Endothelial cell of umbilical vein (primary cell): ENCODE results near the gene SGPL1. TPM values are rescaled to one million over a fixed set of nuclear protein-coding genes. Genes with fewer than 3 reads are reported as not detected.

Experiments
- BruUV-seq: library from RNA; stranded (reverse); fragments of 400-500 nt; replicated peaks from 2 replicates; lab custom pipeline; 2021; lab: Mats Ljungman, UMichigan
- CTCF ChIA-PET: fragments of 300-600, 350-600 bp; sonication (Branson Sonifier 250); formaldehyde crosslinking; loops from one replicate; lab custom pipeline; 2021; ENCODE audit warnings: antibody characterized with exemption, inconsistent platforms; lab: Charles Lee
- POLR2A ChIA-PET: fragments of 300-600, 350-600 bp; sonication (Branson Sonifier 250); formaldehyde crosslinking; loops from one replicate; lab custom pipeline; 2021; ENCODE audit warnings: antibody characterized with exemption, inconsistent platforms; lab: Charles Lee
- DNase-seq: peaks from one replicate; pipeline ENCODE4 v3.0.0-alpha.2; 2011; ENCODE audit warnings: low read depth, low spot score
- FAIRE-seq: peaks from 2 replicates; lab custom pipeline; 2011; peaks lifted over from hg19 to GRCh38; lab: Jason Lieb, UNC
- H2AFZ ChIP-seq: 2 replicates; pipeline ENCODE4 v1.6.0; 2012; ENCODE audit warnings: low read depth, low read length, control low read depth, inconsistent platforms
- H3K27ac ChIP-seq: 2 replicates; pipeline ENCODE4 v1.5.1; 2011; ENCODE audit warnings: low read depth, mild to moderate bottlenecking, control low read depth, low read length, moderate library complexity; ENCODE audit not compliant: insufficient read depth
- H3K27me3 ChIP-seq, 2 experiments: 2 replicates each; pipeline versions ENCODE4 v1.6.0 to v1.6.1; 2011; ENCODE audit warnings: low read length in 2 of 2, mixed read lengths in 1 of 2; ENCODE audit not compliant: control insufficient read depth in 2 of 2, insufficient read depth in 2 of 2
- H3K36me3 ChIP-seq, 2 experiments: 2 replicates in 1 of 2; 3 replicates in 1 of 2; pipeline ENCODE4 v1.5.1; 2011; ENCODE audit warnings: low read length in 2 of 2, mild to moderate bottlenecking in 1 of 2, moderate library complexity in 1 of 2; ENCODE audit not compliant: control insufficient read depth in 2 of 2, insufficient read depth in 2 of 2; ENCODE audit errors: extremely low read depth in 1 of 2
- H3K4me1 ChIP-seq: 3 replicates; pipeline ENCODE4 v1.5.1; 2011; ENCODE audit warnings: mild to moderate bottlenecking, low read length; ENCODE audit not compliant: control insufficient read depth, insufficient read depth; ENCODE audit errors: extremely low read depth
- H3K4me2 ChIP-seq: 2 replicates; pipeline ENCODE4 v1.6.1; 2011; ENCODE audit warnings: low read length, control low read depth, mixed read lengths; ENCODE audit not compliant: insufficient read depth
- H3K4me3 ChIP-seq, 3 experiments: fragments of 200-600 bp in 1 of 3; sonication (generic), shearing (Covaris generic) in 1 of 3; replicated peaks in 1 of 3; 2 replicates each; pipeline ENCODE4 v1.5.1; 2011 to 2016; ENCODE audit warnings: control low read depth in 3 of 3, low read length in 3 of 3, mild to moderate bottlenecking in 2 of 3, inconsistent platforms in 1 of 3, low read depth in 1 of 3, moderate library complexity in 1 of 3; ENCODE audit not compliant: insufficient read depth in 1 of 3
- H3K79me2 ChIP-seq: 2 replicates; pipeline ENCODE4 v1.6.0; 2012; ENCODE audit warnings: low read length, inconsistent platforms; ENCODE audit not compliant: control insufficient read depth, insufficient read depth
- H3K9ac ChIP-seq: replicated peaks from 2 replicates; pipeline ENCODE3; 2011; ENCODE audit warnings: low read length, control low read depth; ENCODE audit not compliant: insufficient read depth; ENCODE audit errors: extremely low read depth
- H3K9me1 ChIP-seq: replicated peaks from 3 replicates; pipeline ENCODE4 v1.6.0; 2011; ENCODE audit warnings: mild to moderate bottlenecking, low read length; ENCODE audit not compliant: control insufficient read depth, insufficient read depth; ENCODE audit errors: extremely low read depth
- H3K9me3 ChIP-seq: replicated peaks from 2 replicates; pipeline ENCODE4 v1.5.1; 2012; ENCODE audit warnings: low read length, inconsistent platforms; ENCODE audit not compliant: control insufficient read depth, insufficient read depth
- H4K20me1 ChIP-seq: replicated peaks from 2 replicates; pipeline ENCODE3; 2011; ENCODE audit warnings: mild to moderate bottlenecking, low read length; ENCODE audit not compliant: control insufficient read depth, insufficient read depth; ENCODE audit errors: extremely low read depth
- EZH2 ChIP-seq: IDR thresholded peaks from 2 replicates; pipeline ENCODE4 v1.6.1; 2012; ENCODE audit warnings: borderline replicate concordance, low read depth, mild to moderate bottlenecking, moderate library complexity, low read length, inconsistent platforms; ENCODE audit not compliant: severe bottlenecking
- FOS ChIP-seq: IDR thresholded peaks from 2 replicates; pipeline ENCODE4 v1.6.1; 2011; ENCODE audit warnings: mild to moderate bottlenecking, low read length, moderate library complexity, borderline replicate concordance; ENCODE audit not compliant: insufficient read depth
- GATA2 ChIP-seq: IDR thresholded peaks from 2 replicates; pipeline ENCODE4 v1.7.0; 2011; ENCODE audit warnings: low read depth, mild to moderate bottlenecking, moderate library complexity, mixed read lengths, low read length; ENCODE audit not compliant: insufficient read length, insufficient read depth
- JUN ChIP-seq: IDR thresholded peaks from 2 replicates; pipeline ENCODE4 v1.6.1; 2011; ENCODE audit warnings: borderline replicate concordance, low read depth; ENCODE audit not compliant: insufficient read length, insufficient read depth
- MYC ChIP-seq: IDR thresholded peaks from one replicate; pipeline ENCODE4 v1.6.1; 2011; ENCODE audit warnings: mild to moderate bottlenecking, low read depth, low read length
- POLR2A ChIP-seq: IDR thresholded peaks from 2 replicates; pipeline ENCODE4 v1.6.1; 2012; ENCODE audit warnings: low read depth, mild to moderate bottlenecking, control low read depth, low read length
- POLR2AphosphoS5 ChIP-seq: IDR thresholded peaks from 2 replicates; pipeline ENCODE4 v1.6.1; 2012; ENCODE audit warnings: low read depth, mild to moderate bottlenecking, control low read depth, low read length, moderate library complexity; ENCODE audit not compliant: insufficient read depth
- dilution Hi-C: fragments of 300-500 bp; cut with MboI; formaldehyde crosslinking; loops from one replicate; pipeline ENCODE4 v1.15.0; 2019; ENCODE audit warnings: low sequenced_read_pairs; ENCODE audit not compliant: extremely low pct_ligation_motif_present
- intact Hi-C: fragments of 100-400 bp; cut with micrococcal nuclease; formaldehyde crosslinking; loops from one replicate; pipeline ENCODE4 v1.10.0; 2022
- polyA plus RNA-seq, 4 experiments: library from polyadenylated mRNA; depleted of rRNA in 3 of 4; stranded (reverse) in 3 of 4; unstranded in 1 of 4; fragments of >200 nt; gene quantifications; 2 replicates each; pipeline versions ENCODE4 v1.2.1 to v1.2.3, GENCODE V29; 2011 to 2012; ENCODE audit warnings: missing spikeins in 1 of 4
- total RNA-seq: library from RNA; stranded (reverse); gene quantifications from 2 replicates; pipeline ENCODE4 v1.2.3, GENCODE V29; 2021
- TF ChIP-seq, protein P1 (sequence below), 2 donors: IDR thresholded peaks; 1 replicate in 1 of 2; 2 replicates in 1 of 2; pipeline ENCODE4 v1.5.1; 2011; ENCODE audit warnings: low read length in 2 of 2, mild to moderate bottlenecking in 2 of 2, moderate library complexity in 2 of 2, control low read depth in 1 of 2, inconsistent platforms in 1 of 2, low read depth in 1 of 2; ENCODE audit not compliant: insufficient read depth in 1 of 2; ENCODE audit errors: extremely low read depth in 1 of 2
- TF ChIP-seq, protein P2 (sequence below): IDR thresholded peaks from 2 replicates; pipeline ENCODE4 v1.6.1; 2011; ENCODE audit not compliant: insufficient read depth, insufficient read length

Gene SGPL1
- total and polyA plus RNA-seq, 2 donors (not counting 3 experiments of a cell fraction or from before 2014, with no cell fraction given), result 11.4 to 25.2 TPM

DNA sequence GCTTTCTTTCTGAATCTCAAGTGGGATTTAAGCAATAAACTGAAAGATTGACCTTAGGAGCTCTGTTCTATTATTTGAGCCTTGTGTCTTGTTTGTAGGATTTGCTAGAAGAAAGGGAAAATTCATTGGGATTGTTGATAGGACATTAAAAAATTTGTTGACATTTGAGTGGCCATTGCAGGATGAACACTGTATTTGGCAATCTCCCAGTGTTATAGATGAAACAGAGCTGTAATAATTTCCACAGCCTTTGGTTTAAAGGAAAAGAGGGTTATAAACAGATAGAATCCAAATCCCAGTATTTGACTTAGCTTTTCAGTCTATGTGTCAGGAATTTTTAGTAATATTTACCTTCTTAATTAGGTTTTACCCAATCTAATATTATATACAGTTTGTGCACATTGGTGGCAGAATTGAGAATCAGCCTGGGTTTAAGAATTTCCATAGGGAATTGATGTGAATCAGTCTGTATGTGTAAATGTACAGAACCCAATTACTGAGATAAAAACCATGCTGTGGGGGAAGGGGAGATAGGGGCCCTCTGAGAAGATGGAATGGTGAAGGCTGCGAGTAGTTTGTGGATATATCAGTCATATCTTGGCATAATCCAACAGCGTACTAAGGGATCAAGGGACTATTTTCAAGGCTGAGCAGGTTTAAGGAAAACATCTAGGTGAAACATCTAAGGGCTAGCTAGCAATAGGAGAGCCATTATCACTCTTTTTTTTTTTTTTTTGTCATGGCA is 6.5 kb downstream of the SGPL1 start:
- intact Hi-C loops (no loop called here), dilution Hi-C loops (no loop called here)
- DNase-seq (no peak), FAIRE-seq (no peak)
- Histone ChIP-seq H3K4me2 (no peak overlapping the region), H3K9me1 (no peaks in the 10 kb centered on the region), H3K9me3 (no peaks in the 10 kb centered on the region), H3K36me3 (peaks cover 0 to 3% of the 10 kb centered on the region in 2 experiments), H2AFZ (no peak overlapping the region), H3K9ac (no peak overlapping the region), H4K20me1 (no peaks in the 10 kb centered on the region), H3K27me3 (no peaks in the 10 kb centered on the region), H3K79me2 (peaks cover 19% of the 10 kb centered on the region), H3K4me1 (no peaks in the 10 kb centered on the region), H3K27ac (no peak overlapping the region), H3K4me3 (no peak overlapping the region)
- no peak for TF ChIP-seq GATA2
- no peak for TF ChIP-seq POLR2A
- no peak for TF ChIP-seq FOS
- TF ChIP-seq, protein P1, sequence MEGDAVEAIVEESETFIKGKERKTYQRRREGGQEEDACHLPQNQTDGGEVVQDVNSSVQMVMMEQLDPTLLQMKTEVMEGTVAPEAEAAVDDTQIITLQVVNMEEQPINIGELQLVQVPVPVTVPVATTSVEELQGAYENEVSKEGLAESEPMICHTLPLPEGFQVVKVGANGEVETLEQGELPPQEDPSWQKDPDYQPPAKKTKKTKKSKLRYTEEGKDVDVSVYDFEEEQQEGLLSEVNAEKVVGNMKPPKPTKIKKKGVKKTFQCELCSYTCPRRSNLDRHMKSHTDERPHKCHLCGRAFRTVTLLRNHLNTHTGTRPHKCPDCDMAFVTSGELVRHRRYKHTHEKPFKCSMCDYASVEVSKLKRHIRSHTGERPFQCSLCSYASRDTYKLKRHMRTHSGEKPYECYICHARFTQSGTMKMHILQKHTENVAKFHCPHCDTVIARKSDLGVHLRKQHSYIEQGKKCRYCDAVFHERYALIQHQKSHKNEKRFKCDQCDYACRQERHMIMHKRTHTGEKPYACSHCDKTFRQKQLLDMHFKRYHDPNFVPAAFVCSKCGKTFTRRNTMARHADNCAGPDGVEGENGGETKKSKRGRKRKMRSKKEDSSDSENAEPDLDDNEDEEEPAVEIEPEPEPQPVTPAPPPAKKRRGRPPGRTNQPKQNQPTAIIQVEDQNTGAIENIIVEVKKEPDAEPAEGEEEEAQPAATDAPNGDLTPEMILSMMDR (IDR thresholded peaks at IDR 0.05; ENCODE audit: extremely low read depth in 1 of 2, insufficient read depth in 1 of 2, low read depth in 1 of 2, low read length in 2 of 2), result no peak
- no peak for TF ChIP-seq EZH2
- TF ChIP-seq JUN, result no peak
- TF ChIP-seq, protein P2, sequence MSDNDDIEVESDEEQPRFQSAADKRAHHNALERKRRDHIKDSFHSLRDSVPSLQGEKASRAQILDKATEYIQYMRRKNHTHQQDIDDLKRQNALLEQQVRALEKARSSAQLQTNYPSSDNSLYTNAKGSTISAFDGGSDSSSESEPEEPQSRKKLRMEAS, result no peak
- no peak for TF ChIP-seq MYC
- TF ChIP-seq POLR2AphosphoS5, result no peak
- POLR2A ChIA-PET, result no interaction called here
- CTCF ChIA-PET, result interaction anchor here (1.1 kb wide), 2 partner anchors 13 to 24 kb away, joined by 3 to 4 read pairs; no protein-coding TSS in a partner anchor
- no TSS peak for BruUV-seq
